Breast epithelium (tissue), 4 donors: ENCODE data around the gene EXOC3L4. TPM values are rescaled to one million over a fixed set of nuclear protein-coding genes. Genes with fewer than 3 reads are reported as not detected.
"Not testable (repeated sequence)": the region's sequence is repeated elsewhere in the genome, so short reads cannot be mapped to it uniquely, and the experiment has no call there.

Source experiments
- DNase-seq, 2 donors: peaks; one replicate each; pipeline ENCODE4 v3.0.0-alpha.2; 2019; ENCODE audit warnings: low spot score in 2 of 2
- H3K27ac ChIP-seq, 2 donors: fragments of 200-600 bp; sonication (generic) in 1 of 2; one replicate each; pipeline ENCODE4 v1.5.1; 2016 to 2019; ENCODE audit warnings: mild to moderate bottlenecking in 1 of 2
- H3K27me3 ChIP-seq, 2 donors: fragments of 200-600 bp; sonication (generic) in 1 of 2; one replicate each; pipeline versions ENCODE4 v1.5.1 to v1.6.0; 2017 to 2019; ENCODE audit warnings: control low read depth in 1 of 2, mild to moderate bottlenecking in 1 of 2
- H3K36me3 ChIP-seq: fragments of 200-600 bp; one replicate; pipeline ENCODE4 v1.5.1; 2019
- H3K4me1 ChIP-seq, 2 donors: fragments of 200-600 bp; sonication (generic); one replicate each; pipeline ENCODE4 v1.5.1; 2016 to 2019; ENCODE audit warnings: control low read depth in 1 of 2
- H3K4me3 ChIP-seq, 3 donors: fragments of 200-600 bp; sonication (generic); 1 replicate in 2 of 3; 2 replicates in 1 of 3; pipeline ENCODE4 v1.5.1; 2016 to 2019; ENCODE audit warnings: mild to moderate bottlenecking in 3 of 3, moderate library complexity in 2 of 3
- H3K9me3 ChIP-seq, 2 donors: fragments of 200-600 bp; sonication (generic) in 1 of 2; one replicate each; pipeline ENCODE4 v1.5.1; 2016 to 2019; ENCODE audit warnings: control low read depth in 1 of 2
- POLR2A ChIP-seq: fragments of 450-650 bp; IDR thresholded peaks from one replicate; pipeline ENCODE4 v1.6.1; 2016; ENCODE audit warnings: antibody characterized with exemption, mild to moderate bottlenecking, moderate library complexity
- POLR2AphosphoS5 ChIP-seq, 3 donors: sonication (generic); formaldehyde crosslinking; IDR thresholded peaks; one replicate each; pipeline ENCODE4 v1.6.1; 2017; ENCODE audit warnings: antibody characterized with exemption in 3 of 3
- intact Hi-C: fragments of 100-400 bp; cut with DNase I; formaldehyde crosslinking; loops from one replicate; pipeline ENCODE4 v1.15.1; 2023; ENCODE audit warnings: low total_unique reads
- total RNA-seq, 3 donors: library from RNA; depleted of rRNA; stranded (reverse); fragments of >200 nt; gene quantifications; one replicate each; pipeline ENCODE4 v1.1.0, GENCODE V29; 2016
- TF ChIP-seq, protein P1 (sequence below), 3 donors: fragments of 450-650 bp; IDR thresholded peaks; one replicate each; pipeline ENCODE4 v1.5.1; 2016 to 2017; ENCODE audit warnings: antibody characterized with exemption in 3 of 3, mild to moderate bottlenecking in 3 of 3, moderate library complexity in 3 of 3

The EXOC3L4 gene
- total RNA-seq, 3 donors from 2014 or later = 0.66 to 1.0 TPM; not detected in 1

DNA sequence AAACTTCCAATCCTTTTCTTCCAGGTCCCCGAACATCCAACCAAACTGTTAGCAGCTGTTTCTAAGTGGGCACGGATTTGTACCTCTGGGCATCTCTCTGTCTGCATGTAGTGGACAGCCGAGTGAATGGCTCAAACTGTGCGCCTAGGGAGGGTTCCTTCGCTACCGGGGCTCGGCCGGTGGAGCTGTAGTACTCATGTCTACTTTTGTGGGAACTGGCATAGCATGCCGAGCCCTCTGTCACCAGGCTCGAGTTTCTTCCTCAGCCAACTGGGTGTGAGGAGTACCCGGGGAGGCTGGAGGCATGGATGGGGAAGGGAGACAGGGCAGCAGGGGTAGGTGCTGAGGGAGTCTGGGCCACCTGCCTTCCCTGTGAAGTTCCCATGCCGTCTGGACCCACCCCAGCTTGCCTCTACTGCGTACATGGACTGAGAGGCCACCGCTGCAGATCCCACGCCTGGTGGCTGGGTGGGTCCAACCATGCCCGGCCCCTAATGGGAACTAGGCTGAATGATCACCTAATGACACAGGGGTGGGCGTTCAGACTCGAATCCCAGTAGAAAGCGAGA is 51.7 kb downstream of the EXOC3L4 start:
- TF ChIP-seq, protein P1, sequence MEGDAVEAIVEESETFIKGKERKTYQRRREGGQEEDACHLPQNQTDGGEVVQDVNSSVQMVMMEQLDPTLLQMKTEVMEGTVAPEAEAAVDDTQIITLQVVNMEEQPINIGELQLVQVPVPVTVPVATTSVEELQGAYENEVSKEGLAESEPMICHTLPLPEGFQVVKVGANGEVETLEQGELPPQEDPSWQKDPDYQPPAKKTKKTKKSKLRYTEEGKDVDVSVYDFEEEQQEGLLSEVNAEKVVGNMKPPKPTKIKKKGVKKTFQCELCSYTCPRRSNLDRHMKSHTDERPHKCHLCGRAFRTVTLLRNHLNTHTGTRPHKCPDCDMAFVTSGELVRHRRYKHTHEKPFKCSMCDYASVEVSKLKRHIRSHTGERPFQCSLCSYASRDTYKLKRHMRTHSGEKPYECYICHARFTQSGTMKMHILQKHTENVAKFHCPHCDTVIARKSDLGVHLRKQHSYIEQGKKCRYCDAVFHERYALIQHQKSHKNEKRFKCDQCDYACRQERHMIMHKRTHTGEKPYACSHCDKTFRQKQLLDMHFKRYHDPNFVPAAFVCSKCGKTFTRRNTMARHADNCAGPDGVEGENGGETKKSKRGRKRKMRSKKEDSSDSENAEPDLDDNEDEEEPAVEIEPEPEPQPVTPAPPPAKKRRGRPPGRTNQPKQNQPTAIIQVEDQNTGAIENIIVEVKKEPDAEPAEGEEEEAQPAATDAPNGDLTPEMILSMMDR (IDR thresholded peaks at IDR 0.05) = no peak
- TF ChIP-seq POLR2AphosphoS5 (IDR thresholded peaks at IDR 0.05) (no peak), POLR2A (no peak)
- Histone ChIP-seq H3K27me3 (no peaks in the 10 kb centered on the region), H3K4me1 (no peaks in the 10 kb centered on the region), H3K36me3 (no peaks in the 10 kb centered on the region), H3K27ac (no peak overlapping the region), H3K4me3 (no peak overlapping the region), H3K9me3 (no peaks in the 10 kb centered on the region)
- intact Hi-C loops = no loop called here
- no peak for DNase-seq

DNA sequence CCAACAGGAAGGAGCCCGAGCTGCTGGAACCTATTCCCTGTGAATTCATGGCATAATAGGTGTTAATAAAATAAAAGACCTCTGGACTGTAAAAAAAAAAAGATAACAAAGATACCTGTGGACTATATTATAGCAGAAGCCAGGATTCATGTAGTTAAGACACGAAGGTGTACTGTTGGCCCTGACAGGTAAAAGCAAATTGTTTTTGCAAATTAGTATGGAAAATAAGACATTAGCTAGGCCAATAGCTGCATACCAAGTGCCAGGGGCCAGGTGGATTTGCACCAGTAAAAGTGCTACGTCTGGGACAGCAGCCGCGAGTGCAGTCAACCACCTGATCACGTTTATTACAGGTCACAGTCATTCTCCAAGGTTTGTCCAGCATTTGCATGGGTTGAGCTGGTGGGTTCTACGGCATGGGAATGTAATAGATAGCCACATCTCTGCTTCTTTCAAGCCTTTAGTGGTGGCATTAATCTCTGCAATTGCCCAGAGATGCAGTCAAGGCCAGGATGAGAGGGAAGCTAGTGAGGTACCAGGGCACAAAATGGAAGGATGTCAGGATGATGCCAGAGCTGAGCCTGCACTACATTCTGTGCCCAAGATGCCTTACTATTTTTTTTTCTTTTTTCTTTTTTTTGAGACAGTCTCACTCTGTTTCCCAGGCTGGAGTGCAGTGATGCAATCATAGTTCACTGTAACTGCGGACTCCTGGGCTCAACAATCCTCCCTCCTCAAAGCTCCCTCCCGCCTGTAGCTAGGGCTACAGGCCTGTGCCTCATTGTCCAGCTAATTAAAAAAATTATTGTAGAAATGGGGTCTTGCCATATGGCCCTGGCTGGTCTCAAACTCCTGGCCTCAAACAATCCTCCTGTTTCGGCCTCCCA is 55.1 kb downstream of the EXOC3L4 start:
- Histone ChIP-seq H3K4me3 (no peak overlapping the region), H3K27me3 (no peaks in the 10 kb centered on the region), H3K27ac (no peak overlapping the region), H3K36me3 (no peaks in the 10 kb centered on the region), H3K9me3 (no peaks in the 10 kb centered on the region), H3K4me1 (no peaks in the 10 kb centered on the region)
- DNase-seq = no peak
- TF ChIP-seq POLR2A = no peak
- TF ChIP-seq POLR2AphosphoS5 (IDR thresholded peaks at IDR 0.05) = no peak
- TF ChIP-seq, protein P1 (IDR thresholded peaks at IDR 0.05) = no peak
- intact Hi-C loops = no loop called here

DNA sequence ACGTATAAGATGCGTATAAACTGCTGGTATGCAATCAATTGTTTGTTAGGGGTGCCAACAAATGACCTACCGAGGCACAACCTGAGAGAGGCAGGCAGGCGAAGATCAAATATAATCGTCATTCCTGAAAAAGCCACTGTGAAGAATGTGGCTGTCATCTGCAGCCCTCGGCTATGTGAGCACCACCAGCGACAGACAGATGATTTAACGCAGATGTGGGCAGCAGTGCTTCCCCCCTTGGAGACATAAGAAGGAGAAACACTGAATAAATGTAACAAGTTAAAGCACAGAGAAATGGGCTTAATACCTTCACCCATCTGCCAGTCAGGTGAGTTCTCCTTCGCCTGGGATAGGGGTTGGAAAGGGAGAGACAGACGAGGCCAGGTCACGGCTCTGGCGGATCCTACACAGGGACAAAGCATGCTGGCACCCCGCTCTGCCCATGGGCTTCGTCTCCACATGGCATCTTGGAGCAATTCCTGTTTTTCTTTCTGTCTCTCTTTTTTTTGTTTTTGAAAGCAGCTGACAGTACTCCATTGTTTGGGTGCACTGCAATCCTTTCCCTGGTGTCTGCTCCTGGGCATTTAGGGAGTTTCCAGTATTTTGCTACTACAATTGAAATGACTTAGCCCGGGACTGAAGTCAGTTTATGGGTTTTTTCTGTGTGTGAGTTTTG is 56.9 kb downstream of the EXOC3L4 start:
- H3K36me3 ChIP-seq = no peaks in the 10 kb centered on the region
- peak overlapping the region; percentile 36 to 44 for H3K27ac ChIP-seq
- intact Hi-C loops = no loop called here
- no peaks in the 10 kb centered on the region for H3K27me3 ChIP-seq
- TF ChIP-seq, protein P1 (IDR thresholded peaks at IDR 0.05) = no peak
- no peak for TF ChIP-seq POLR2AphosphoS5 (IDR thresholded peaks at IDR 0.05)
- TF ChIP-seq POLR2A = no peak
- DNase-seq = no peak
- H3K9me3 ChIP-seq = no peaks in the 10 kb centered on the region
- no peaks in the 10 kb centered on the region for H3K4me1 ChIP-seq
- no peak overlapping the region for H3K4me3 ChIP-seq

DNA sequence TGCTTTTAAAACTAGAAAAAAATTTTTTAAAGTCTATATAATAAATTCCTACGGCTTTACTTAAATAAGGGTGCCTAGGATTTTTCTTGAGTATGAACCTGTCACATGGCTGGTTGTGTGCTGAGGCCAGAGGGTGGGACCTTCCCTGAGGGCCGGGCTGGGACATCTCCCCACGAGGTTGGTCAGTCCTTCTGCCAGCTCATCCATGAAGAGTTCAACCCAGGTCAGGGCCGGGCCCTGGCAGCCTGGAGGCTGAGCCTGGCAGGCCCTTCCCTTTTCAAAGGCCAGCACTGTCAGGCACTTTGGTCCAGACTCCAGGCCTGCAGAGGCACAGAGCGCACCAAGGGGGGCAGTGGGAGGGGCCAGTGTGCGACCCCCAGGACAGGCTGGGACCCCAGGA is 60.5 kb downstream of the EXOC3L4 start:
- H3K4me1 ChIP-seq = no peaks in the 10 kb centered on the region
- H3K27me3 ChIP-seq = no peaks in the 10 kb centered on the region
- no peak overlapping the region for H3K27ac ChIP-seq
- no peak for TF ChIP-seq POLR2A
- TF ChIP-seq, protein P1 (IDR thresholded peaks at IDR 0.05) = no peak
- no peak overlapping the region for H3K4me3 ChIP-seq
- no peak for DNase-seq
- intact Hi-C loops = no loop called here
- no peaks in the 10 kb centered on the region for H3K9me3 ChIP-seq
- no peaks in the 10 kb centered on the region for H3K36me3 ChIP-seq

DNA sequence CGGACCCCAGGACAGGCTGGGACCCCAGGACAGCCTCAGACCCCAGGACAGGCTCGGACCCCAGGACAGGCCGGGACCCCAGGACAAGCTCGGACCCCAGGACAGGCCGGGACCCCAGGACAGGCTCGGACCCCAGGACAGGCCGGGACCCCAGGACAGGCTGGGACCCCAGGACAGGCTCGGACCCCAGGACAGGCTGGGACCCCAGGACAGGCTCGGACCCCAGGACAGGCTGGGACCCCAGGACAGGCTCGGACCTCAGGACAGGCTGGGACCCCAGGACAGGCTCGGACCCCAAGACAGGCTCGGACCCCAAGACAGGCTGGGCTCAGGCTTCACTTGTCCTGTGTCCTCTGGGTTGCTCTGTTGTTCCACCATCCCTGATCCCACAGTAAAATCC is 60.9 kb downstream of the EXOC3L4 start:
- H3K27ac ChIP-seq, H3K36me3 ChIP-seq, H3K9me3 ChIP-seq, intact Hi-C loops, DNase-seq, H3K4me1 ChIP-seq, H3K4me3 ChIP-seq, H3K27me3 ChIP-seq: not testable (repeated sequence)
